Measurements from ENCODE around the gene UBALD2. TPM values are rescaled to one million over a fixed set of nuclear protein-coding genes. Genes with fewer than 3 reads are reported as not detected.
"Not testable (repeated sequence)": the region's sequence is repeated elsewhere in the genome, so short reads cannot be mapped to it uniquely, and the experiment has no call there.

Gene UBALD2
- total RNA-seq, 1 donor from 2014 or later, result 26.4 TPM

DNA sequence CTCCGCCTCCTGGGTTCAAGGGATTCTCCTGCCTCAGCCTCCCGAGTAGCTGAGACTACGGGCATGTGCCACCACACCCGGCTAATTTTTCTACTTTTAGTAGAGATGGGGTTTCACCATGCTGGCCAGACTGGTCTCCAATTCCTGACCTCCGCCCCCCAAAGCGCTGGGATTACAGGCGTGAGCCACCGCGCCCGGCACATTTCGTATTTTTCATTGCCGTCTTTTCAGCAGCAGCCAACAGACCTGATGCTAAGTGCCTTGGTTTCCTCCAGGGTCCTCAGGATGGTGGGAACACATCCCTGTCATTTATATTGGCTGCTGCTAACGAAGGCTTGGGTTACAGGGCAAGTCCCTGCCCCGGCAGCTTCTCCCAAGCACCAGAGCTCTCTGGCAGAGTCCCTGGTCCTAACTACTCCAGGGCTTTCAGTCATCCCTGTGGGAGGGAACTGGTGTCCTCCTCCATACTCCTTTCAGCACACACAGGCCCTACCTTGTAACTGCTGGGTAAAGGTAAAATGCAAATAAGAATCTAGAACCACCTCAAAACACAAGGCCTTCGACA lies 23.4 kb upstream of the UBALD2 start:
- peaks cover 28% of the 10 kb centered on the region for H3K4me1 Mint-ChIP-seq
- peak in 1 of 2 experiments; percentile 29 for DNase-seq (ENCODE audit: low spot score in 2 of 2, unreplicated experiment in 2 of 2)
- H3K4me3 Mint-ChIP-seq, result peak overlapping the region; percentile 77
- TF ChIP-seq, protein P1, sequence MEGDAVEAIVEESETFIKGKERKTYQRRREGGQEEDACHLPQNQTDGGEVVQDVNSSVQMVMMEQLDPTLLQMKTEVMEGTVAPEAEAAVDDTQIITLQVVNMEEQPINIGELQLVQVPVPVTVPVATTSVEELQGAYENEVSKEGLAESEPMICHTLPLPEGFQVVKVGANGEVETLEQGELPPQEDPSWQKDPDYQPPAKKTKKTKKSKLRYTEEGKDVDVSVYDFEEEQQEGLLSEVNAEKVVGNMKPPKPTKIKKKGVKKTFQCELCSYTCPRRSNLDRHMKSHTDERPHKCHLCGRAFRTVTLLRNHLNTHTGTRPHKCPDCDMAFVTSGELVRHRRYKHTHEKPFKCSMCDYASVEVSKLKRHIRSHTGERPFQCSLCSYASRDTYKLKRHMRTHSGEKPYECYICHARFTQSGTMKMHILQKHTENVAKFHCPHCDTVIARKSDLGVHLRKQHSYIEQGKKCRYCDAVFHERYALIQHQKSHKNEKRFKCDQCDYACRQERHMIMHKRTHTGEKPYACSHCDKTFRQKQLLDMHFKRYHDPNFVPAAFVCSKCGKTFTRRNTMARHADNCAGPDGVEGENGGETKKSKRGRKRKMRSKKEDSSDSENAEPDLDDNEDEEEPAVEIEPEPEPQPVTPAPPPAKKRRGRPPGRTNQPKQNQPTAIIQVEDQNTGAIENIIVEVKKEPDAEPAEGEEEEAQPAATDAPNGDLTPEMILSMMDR (IDR thresholded peaks at IDR 0.05; ENCODE audit: unreplicated experiment), result no peak
- H3K27me3 Mint-ChIP-seq (ENCODE audit: low read depth), result peaks cover 57% of the 10 kb centered on the region
- H3K27ac Mint-ChIP-seq, result no peak overlapping the region
- no peaks in the 10 kb centered on the region for H3K9me3 Mint-ChIP-seq
- H3K36me3 Mint-ChIP-seq, result no peaks in the 10 kb centered on the region

DNA sequence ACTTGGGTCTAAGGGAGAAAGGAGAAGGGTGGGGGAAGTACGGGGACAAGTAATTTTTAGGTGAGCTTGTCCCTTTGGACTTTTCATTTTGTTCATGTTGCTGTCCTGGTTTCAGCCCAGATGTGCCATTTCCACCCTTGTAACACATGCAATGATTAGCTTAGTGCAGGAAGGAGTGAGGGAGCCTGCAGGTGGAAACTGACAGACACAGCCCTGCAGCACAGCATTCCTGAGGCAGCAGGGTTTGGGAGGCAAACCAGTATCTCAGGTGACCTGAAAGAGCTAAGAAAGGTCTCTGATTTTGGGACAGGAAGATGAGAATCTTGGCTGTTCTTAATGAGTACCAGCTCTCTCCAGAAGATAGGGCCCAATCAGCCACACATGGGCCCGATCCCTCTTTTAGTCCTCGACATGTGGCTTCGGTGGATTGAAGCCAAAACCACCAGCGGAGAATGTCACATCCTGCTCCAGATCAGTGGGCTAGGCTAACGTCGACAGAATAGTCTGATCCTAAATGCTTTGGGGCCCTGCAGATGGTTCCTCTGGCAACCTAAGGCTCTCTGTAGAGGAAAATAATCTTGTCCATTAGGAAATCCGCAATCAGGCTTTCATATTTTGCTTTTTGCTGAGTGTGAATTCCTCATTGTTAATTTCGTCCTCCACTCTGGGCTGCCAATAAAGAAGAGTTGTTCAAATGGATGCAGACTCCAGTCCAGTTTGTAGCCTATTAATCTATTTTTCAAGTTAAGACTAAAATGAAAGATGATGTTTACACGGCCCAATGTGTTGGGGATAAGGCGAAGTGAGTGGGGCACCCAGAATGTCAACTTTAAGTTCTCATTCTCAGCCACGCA lies 21.1 kb upstream of the UBALD2 start:
- Mint-ChIP-seq H3K4me1 (peaks cover 28% of the 10 kb centered on the region), H3K36me3 (no peaks in the 10 kb centered on the region), H3K27me3 (ENCODE audit: low read depth) (peaks cover 37% of the 10 kb centered on the region), H3K4me3 (no peak overlapping the region), H3K27ac (no peak overlapping the region), H3K9me3 (no peaks in the 10 kb centered on the region)
- DNase-seq (ENCODE audit: low spot score in 2 of 2, unreplicated experiment in 2 of 2), result peak in 1 of 2 experiments; percentile 22
- TF ChIP-seq, protein P1 (IDR thresholded peaks at IDR 0.05; ENCODE audit: unreplicated experiment), result no peak

DNA sequence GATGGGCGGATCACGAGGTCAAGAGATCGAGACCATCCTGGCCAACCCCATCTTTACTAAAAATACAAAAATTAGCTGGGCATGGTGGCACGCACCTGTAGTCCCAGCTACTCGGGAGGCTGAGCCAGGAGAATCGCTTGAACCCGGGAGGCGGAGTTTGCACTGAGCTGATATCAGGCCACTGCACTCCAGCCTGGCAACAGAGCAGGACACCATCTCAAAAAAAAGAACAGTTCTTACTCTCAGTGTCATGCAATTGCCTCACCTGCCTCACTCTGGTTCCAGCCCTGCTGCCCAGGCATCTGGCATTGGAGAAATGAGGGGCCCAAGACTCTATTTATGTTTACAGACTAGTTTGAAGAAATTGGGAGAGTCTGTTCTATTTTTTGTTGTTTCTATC lies 20.4 kb upstream of the UBALD2 start:
- H3K9me3 Mint-ChIP-seq; H3K27ac Mint-ChIP-seq; DNase-seq (ENCODE audit: low spot score in 2 of 2, unreplicated experiment in 2 of 2); H3K4me3 Mint-ChIP-seq; H3K36me3 Mint-ChIP-seq: not testable (repeated sequence)
- Mint-ChIP-seq H3K27me3 (ENCODE audit: low read depth) (peaks cover 32% of the 10 kb centered on the region), H3K4me1 (peaks cover 25% of the 10 kb centered on the region)

DNA sequence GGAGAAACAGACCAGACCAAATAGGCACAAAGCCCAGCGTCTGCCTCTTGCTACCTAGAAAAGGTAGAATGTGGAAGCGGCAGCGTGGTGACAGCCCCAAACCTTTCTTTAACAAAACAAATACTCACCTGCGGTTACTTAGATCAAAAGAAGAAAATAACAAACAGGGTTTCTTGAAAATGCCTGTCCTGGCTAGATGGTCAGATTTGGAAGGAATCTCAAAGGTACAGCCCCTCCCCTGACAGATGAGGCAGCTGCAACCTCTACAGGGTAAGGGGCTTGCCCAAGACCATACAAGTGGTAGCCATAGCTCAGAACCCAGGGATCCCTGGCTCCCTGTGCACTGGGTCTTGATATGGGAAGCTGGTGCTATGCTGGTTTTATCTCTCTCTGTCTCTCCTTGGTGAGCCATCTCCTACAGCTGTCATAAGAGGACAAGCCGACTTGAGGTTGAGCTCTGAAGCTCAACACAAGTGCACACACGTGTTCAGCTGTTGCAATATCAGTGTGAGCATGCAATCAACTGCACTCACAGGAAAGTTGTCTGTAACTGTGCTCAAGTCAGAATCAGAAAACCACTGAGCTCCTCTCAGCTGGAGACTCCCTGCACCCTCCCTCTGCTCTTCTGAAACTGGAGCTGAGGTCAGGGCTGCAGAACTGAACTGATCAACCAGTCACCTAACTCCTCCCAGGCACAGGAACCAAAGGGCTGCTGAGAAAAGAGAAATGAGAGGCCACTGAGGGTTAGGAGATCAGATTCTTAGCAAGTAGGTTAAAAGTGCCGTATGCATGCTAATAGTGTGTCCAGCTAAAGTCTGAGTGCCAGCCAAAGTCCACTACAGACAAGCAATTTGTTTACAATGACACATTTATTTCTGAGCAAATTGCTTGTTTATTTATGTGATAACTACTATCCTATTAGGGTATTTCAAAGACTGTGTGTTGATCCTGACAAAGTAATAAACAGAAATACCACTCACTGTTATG lies 18.8 kb upstream of the UBALD2 start:
- Mint-ChIP-seq H3K27me3 (ENCODE audit: low read depth) (peaks cover 24% of the 10 kb centered on the region), H3K4me3 (no peak overlapping the region), H3K27ac (no peak overlapping the region), H3K9me3 (no peaks in the 10 kb centered on the region), H3K4me1 (peaks cover 18% of the 10 kb centered on the region), H3K36me3 (no peaks in the 10 kb centered on the region)
- DNase-seq (ENCODE audit: low spot score in 2 of 2, unreplicated experiment in 2 of 2), result no peak
- TF ChIP-seq, protein P1 (IDR thresholded peaks at IDR 0.05; ENCODE audit: unreplicated experiment), result no peak

DNA sequence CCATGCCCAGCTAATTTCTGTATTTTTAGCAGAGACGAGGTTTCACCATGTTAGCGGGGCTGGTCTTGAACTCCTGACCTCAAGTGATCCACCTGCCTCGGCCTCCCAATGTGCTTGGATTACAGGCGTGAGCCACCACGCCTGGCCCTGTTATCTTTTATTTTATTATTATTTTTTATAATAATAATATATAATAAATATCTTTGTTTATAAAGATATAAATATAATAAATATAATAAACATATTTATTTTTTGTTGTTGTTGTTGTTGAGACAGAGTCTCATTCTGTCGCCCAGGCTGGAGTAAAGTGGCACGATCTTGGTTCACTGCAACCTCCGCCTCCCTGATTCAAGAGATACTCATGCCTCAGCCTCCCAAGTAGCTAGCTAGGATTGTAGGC lies 17.8 kb upstream of the UBALD2 start:
- Mint-ChIP-seq H3K4me1 (peaks cover 20% of the 10 kb centered on the region), H3K36me3 (no peaks in the 10 kb centered on the region), H3K4me3 (no peak overlapping the region), H3K27ac (no peak overlapping the region), H3K9me3 (no peaks in the 10 kb centered on the region), H3K27me3 (ENCODE audit: low read depth) (peaks cover 15% of the 10 kb centered on the region)
- DNase-seq (ENCODE audit: low spot score in 2 of 2, unreplicated experiment in 2 of 2), result no peak
- TF ChIP-seq, protein P1 (IDR thresholded peaks at IDR 0.05; ENCODE audit: unreplicated experiment), result no peak

Data from mesothelial cell of epicardium (in vitro differentiated cells).